Stimulated activated CD4-positive, alpha-beta T cell treated with anti-CD3 and anti-CD28 coated beads, Interleukin-12 subunit alpha, Interleukin-12 subunit beta, amount 100 ng/mL, for 4 hours (primary cell): ENCODE results near the gene P2RY8.
"Not testable (repeated sequence)": the region's sequence is repeated elsewhere in the genome, so short reads cannot be mapped to it uniquely, and the experiment has no call there.

Experiments used
- DNase-seq: peaks from one replicate; pipeline ENCODE4 v3.0.0-alpha.2; 2020

Gene P2RY8

DNA sequence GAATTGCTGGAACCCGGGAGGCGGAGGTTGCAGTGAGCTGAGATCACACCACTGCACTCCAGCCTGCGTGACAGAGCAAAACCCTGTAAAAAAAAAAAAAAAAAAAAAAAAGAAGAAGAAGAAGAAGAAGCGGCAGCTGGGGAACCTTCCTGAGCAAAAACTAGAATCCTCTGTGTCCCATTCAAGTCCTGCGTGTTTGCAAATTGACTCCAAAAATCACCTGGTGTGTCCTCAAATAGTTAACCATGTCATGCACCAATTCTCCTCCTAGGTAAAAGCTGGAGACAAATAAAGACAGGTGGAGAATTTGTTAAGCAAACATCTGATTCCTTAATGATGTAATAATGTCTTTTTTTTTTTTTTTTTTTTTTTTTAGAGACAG lies 52.4 kb downstream of the P2RY8 start:
- DNase-seq: no peak

DNA sequence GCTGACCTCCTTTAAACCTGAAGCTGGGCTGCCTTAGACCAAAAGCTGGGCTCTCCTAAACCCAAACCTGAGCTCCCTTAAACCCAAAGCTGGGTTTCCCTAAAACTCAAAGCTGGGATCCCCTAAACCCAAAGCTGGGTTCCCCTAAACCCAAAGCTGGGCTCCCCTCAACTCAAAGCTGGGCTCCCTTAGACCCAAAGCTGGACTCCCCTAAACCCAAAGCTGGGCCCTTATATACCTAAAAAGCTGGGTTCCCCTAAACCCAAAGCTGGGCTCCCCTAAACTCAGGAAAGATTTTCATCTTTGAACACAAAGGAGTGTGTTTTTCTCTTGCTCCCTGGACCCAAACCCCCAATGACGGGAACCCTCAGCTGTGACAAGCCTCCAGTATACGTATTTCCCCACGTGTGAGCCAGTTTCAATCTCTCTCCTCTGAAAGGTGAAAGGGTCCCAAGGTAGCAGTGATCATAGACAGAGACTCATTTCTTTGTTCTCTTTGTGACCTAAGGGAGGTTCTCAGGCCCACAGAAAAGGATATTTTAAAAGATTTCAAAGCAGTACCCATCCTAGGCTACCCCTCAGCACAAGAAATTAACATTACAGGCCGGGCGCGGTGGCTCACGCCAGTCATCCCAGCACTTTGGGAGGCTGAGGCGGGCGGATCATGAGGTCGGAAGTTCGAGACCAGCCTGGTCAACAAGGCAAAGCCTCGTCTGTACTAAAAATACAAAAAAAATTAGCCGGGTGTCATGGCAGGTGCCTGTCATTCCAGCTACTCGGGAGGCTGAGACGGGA lies 52.9 kb downstream of the P2RY8 start:
- DNase-seq: no peak

DNA sequence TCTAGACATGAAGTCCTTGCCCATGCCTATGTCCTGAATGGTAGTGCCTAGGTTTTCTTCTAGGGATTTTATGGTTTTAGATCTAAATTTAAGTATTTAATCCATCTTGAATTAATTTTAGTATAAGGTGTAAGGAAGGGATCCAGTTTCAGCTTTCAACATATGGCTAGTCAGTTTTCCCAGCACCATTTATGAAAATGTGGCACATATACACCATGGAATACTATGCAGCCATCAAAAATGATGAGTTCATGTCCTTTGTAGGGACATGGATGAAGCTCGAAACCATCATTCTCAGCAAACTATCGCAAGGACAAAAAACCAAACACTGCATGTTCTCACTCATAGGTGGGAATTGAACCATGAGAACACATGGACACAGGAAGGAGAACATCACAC lies 54.5 kb downstream of the P2RY8 start:
- not testable (repeated sequence) for DNase-seq

DNA sequence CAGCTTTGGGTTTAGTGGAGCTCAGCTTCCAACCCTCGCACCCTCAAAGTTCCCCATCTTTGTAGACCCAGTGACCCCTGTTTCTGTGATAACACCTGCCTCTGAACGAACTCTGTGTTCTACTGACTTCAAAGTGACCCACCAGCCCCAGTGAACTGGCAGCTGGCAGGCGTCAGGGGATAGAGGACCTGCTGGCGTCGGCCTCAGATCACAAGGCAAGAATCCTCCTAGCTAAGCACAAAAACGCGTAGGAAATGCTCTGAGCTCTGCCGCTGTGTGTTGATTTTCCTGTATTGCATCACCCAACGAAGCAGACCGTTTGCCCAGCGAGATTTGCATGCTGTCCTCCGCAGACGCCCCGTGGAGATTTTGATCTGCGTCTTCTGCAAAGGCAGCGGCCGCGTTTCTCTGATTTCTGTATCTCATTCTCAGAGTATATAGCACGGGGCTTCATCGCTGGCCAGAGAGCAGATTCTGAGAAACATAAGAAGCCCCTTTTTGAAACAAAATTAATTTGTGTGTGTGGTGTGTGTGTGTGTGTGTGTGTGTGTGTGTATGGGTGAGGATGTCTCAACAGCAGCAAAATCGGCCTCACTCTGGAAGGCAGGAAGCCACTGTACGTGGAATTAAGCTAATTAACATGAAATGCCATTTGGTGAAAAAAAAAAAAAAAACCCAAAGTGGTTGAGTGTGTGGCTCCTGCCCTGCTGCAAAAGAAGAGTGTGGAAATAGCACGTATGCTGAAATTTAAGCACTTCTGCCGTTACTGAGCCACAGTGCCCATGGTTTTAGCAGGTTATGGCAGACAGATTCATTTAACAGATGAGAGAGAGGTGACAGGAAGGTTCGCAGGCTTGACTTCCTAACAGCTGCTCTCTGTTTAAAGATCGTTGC lies 55.1 kb downstream of the P2RY8 start:
- peak; percentile 60 for DNase-seq

DNA sequence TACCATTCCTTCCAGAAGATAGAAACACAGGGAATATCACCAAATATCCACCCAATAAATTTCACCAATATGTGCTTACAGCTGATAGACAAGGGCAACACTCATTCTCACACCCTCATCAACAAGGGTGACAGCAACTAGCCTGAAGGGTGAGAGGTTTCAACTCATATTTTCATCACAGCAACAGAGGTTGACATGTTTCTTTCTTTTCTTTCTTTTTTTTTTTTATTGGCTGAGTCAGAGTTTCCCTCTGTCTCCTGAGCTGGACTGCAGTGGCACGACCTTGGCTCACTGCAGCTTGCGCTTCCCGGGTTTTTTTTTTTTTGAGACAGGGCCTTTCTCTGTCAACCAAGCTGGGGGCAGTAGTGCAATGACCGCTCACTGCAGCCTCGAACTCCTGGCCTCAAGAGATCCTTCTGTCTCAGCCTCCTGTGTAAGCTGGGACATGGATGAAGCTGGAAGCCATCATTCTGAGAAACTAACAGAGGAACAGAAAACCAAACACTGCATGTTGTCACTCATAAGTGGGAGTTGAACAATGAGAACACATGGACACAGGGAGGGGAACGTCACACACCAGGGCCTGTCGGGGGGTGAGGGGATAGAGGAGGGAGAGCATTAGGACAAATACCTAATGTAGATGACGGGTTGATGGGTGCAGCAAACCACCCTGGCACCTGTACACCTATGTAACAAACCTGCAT lies 56.8 kb downstream of the P2RY8 start:
- DNase-seq: no peak

DNA sequence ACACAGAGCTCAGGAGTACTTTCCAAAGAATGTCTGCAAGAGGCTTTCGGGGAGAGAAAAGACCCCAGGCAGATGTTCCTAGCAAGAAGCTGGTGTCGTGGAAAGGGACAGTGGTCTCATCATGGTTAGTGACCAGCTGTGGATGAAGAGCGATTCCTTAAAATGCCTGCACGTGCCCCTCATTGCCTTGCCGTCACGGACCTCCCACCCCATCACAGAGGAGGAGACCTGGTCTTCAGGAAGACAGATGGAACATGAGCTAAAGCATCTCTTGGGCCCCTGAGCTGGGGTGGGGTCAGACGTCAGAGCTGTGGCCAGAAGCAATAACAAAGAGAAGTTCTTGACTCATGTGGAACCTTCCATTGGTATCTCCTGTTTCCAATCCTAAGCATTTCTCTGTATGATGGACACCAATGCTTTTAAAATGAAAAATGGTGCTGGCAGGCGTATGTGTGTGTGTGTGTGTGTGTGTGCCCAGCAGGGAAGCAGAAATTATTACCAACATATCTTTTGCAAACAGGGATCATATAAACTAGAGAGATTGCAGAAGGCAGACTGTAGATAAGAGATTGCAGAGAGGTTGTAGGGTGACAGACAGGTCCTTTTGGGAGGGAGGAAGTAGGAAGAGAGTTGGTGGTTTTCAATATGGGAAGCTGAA lies 59.1 kb downstream of the P2RY8 start:
- DNase-seq: no peak

DNA sequence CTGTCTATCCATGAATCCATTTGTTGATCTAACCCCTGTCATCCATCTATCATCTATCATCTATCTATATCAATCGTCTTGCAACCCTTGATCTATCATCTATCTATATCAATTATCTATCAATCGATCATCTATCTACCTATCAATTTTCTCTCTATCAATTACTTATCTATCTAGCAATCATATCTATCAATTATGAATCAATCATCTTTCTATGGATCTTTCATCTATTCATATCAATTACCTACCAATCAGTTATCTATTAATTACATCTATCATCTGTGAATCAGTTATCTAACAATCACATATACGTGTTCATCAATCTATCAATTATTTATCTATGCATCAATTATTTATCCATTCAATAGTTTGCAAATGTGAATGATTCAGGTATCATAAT lies 59.8 kb downstream of the P2RY8 start:
- no peak for DNase-seq

DNA sequence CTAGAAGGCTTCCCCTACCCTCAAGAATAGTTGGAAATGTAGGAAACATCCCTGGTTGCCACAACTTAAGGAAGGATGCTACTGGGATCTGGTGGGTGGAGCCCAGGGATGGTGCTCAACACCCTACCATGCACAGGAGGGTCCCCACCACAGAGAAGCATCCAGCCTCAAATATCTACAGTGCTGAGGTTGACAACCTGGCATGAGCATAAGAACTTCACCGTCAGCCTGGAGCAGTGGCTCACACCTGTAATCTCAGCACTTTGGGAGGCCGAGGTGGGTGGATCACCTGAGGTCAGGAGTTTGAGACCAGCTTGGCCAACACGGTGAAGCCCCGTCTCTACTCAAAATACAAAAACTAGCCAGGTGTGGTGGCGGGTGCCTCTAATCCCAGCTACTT lies 60.3 kb downstream of the P2RY8 start:
- no peak for DNase-seq

DNA sequence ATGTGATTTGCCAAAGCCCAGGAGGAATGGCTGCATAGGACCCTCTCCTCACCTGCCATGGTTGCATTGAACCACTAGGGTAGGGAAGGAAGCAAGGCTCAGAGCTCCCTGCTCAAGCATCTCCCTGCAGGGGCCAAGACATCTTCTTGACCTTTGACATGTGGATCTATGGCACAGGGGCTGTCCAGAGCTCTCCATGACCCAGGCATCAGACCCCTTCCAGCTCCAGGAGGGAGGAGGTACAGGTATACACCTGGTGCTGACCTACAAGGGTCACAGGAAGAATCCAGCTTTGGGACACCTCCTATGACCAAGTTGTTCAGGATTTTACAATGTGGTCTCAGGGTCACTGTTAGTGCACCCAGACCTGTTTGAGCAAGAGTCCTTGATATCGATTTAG lies 61.1 kb downstream of the P2RY8 start:
- DNase-seq: no peak

DNA sequence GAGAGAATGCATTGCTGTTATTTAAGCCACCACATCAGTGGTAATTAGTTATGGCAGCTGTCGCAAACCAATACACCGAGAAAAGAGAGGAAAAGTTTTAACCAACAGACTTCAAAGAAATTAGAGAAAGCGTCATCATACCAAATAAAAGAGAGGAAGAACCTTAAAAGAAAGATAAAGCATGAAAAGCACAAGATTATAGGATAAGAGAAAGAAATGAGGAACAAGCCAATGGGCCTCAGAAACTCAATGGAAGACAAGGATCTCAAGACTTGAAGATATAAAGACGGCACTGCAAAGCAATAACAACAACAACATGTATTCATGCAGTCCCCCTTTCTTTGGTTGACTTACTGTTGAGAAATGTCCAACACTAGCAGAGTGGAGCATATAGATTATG lies 61.5 kb downstream of the P2RY8 start:
- DNase-seq: no peak

DNA sequence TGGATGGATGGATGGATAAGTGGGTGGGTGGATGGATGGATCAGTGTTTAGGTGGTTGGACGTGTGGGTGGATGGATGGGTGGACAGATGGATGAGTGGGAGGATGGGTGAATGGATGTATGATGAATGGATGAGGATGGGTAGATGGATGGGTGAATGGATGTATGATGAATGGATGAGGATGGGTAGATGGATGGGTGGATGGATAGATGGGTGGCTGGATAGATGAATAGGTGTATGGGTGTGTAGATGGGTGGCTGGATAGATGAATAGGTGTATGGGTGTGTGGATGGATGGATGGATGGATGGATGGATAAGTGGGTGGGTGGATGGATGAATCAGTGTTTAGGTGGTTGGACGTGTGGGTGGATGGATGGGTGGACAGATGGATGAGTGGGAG lies 62.4 kb downstream of the P2RY8 start:
- DNase-seq: not testable (repeated sequence)

DNA sequence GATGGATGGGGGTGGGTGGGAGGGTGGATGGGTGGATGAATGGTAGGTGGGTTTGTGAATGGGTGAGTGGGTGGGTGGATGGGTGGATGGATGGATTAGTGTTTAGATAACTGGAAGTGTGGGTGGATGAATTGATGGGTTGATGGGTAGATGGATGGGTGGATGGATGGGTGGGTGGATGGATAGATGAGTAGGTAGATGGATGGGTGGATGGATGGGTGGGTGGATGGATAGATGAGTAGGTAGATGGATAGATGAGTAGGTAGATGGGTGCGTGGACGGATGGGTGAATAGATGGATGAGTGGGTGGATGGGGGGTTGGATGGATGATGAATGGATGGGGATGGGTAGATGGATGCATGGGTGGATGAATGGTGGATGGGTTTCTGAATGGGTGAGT lies 64.0 kb downstream of the P2RY8 start:
- no peak for DNase-seq

DNA sequence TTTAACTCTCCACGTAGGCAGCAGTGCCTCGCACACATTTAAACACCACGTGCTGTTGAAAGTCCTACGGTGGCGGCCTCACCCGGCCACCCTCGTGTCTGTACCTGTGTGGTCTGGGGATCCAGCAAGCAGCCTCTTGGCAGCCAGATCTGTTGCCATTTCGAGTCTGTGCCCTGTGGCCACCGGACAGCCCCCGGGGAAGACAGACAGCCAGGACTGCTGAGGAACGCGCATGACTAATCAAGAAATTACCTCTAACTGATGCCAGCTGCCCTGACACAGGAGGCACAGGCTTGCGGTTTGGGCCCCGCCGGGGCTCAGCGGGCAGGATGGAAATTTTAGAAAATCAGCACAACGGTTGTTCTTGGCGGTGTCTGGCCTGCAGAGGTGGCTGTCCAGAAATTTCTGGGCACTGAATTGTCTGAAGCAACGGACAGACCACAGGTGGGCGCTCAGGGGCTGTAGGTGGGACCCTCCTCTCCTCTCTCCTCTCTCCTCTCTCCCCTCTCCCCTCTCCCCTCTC lies 68.7 kb downstream of the P2RY8 start:
- DNase-seq: peak; percentile 65

DNA sequence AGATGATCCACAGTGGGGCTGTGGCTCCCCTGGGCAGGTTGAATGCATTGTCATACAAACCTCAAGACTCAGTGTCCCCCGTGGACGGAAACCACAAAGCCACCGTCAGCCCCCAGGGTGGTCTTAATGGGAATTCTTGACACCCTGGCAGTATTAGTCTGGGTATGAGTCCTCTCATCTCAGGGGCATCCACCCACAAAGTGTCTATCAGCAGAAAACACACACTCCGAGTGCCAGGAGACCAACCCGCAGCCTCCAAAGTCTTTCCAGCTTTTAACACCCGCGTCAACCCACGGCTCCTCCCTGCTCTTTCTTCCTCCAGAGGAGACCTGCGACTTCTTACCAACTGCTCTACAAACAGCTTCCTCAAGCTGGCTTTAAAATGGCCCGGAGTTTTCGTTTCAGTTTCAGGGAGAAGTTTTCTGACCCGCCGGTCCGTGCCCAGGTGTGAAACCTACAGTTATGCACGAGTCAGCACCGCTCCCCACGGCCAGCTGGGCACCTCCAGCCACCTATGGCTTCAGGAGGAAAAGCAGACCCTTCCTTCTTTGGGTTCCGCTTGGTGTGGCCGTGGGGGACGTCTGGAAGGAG lies 69.9 kb downstream of the P2RY8 start:
- no peak for DNase-seq

DNA sequence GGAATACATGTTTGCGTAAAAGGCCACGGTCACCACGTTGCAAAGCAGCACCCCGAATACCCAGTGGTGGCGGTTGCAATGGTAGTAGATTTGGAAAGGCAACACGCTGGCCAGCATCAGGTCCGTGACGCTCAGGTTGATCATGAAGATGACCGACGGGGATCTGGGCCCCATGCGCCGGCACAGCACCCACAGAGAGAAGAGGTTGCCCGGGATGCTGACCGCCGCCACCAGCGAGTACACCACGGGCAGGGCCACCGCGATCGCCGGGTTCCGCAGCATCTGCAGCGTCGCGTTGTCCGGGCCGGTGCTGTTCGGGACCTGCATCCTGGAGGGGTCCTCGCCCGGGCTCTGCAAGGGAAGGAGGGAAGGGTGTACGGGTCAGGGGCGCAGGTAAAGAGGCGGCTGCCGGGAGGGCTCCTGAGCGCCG lies 70.7 kb downstream of the P2RY8 start:
- DNase-seq: no peak

DNA sequence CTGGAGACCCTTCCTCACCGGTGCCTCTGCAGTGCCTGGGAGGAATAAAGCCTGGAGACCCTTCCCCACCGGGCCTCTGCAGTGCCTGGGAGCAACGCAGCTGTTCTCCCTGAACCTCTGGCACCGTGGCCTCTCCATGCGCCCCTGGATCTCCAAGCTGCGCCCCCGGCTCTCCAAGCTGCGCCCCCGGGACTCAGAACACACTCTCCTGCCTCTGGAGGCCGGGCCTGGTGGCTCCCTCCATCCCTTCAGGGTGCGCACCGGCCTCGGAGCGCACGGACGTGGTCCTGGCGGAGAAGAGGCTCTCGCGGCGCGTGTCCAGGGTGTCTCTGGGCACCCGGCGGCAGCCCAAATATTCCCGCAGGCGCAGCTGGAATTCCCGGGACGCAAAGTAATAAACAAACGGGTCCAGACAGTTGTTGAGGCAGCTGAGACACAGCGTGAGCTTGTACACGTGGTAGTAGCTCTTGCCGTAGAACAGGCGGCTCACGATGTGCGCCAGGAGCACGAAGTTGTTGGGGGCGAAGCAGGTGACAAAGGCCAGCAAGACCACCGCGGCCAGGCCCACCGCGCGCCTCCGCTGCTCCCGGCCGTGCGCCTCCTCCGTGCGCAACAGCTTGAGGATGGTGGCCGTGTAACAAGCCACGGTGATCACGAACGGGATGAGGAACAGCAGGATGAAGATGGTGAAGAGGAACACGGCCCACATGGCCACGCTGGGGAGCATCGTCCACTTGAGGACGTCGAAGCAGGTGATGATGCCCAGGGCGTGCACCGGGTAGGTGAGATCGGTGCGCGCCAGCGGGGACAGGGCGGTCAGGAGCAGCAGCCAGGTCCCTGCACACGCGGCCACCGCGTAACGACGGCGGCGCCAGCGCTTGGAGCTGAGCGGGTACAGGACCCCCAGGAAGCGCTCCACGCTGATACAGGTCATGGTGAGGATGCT lies 71.4 kb downstream of the P2RY8 start:
- no peak for DNase-seq

DNA sequence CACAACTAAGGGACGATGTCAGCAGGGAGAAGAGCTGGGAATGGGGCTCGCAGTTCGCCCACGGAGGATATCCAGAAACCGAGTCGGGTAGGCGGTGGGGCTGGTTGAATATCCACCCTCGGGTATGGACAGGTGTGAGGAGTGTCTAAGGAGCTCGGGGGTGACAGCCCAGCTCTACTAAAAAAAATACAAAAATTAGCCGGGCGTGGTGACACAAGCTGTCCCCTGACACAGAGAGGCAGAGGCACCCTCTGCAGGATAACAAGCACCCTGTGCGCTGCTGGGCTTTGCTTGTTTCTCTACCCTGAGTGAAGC lies 72.1 kb downstream of the P2RY8 start:
- DNase-seq: no peak

DNA sequence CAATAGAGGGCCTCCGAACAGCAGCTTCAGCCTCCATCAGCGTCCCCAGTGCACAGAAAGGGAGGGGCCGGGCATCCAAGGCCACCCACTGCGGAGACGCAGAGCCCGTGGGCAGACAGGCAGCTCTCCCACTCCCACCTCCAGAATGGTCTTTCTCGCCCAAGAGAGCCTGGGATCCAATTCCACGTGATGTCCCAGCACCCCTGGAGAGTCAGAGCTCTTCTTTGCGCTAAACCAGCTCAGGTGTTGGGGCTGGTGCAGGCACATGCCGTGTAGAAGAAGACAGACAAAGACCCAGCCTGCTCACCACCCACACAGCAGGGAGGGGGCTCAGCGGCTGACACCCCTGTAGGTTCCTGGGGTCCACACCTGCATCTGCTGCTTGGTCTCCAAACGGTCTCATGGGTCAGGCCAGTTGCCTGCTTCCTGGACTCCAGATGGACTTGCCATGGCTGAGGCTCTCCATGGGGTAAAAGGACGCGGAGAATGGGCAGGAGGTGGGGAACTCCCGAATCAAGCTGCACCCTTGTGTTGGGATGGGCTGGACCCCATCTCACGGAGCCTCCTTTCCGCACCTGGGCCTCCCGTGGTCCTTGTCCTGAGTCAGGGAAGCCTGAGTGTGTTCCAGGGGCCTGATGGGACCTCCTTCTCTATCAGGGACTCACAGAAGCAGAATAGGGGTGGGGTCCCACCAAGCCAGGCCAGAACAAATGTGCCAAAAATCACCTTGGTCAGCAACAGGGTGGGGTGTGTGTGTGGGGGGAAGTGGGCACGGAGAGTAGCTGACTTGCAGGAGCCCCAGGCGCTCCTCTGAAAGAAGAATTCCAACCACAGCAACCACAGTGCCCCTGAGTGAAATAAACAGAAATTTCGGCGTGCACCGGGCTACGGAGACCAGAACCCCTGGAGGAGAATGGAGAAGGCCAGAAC lies 72.7 kb downstream of the P2RY8 start:
- DNase-seq: no peak

DNA sequence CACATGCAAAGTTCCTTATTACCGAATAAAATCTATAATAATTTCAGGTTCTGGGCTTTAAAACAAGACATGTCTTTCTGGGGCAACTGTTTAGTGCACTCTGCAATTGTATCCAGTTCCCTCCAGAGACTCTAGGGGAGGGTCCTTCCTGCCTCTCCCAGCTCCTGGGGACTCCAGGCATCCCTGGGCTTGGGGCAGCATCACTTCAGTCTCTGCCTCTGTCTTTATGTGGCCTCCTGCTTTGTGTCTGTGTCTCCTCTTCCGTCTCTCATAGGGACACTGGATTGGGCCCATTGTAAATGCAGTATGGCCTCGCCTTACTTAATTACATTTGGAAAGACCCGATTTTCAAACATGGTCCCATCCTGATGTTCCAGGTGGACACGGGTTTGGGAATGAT lies 73.4 kb downstream of the P2RY8 start:
- no peak for DNase-seq

DNA sequence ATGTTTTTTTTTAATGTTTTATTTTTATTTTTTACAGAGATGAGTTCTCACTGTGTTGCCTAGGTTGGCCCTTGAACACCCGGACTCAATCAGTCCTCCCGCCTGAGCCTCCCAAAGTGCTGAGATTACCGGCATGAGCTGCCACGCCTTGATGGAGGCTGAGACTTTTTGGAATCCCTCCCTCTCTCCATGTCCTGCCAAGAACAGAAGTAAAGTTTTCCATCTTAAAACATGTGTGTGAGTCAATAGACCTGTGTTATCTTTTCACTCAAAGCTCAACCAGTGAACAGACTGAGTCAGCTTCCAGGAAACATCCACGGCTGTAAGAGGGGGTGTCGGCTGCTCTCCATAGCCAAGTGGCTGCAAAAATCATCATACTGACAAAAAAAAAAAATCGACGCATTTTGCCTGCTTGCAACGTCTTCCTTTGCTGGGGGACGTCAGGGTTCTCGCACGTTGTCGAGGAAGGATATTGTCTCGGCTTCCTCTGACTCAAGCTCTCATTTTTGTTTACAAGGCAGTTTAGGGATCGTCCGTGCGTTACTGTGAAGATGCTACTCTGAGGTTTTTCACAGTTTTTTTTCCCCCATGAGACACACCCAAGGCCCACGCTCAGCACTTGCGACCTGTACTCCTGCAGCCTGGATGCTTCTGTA lies 74.3 kb downstream of the P2RY8 start:
- DNase-seq: peak; percentile 52
